Sciatic nerve (tissue), 2 donors: ENCODE measurements around the gene HOMER3. TPM values are rescaled to one million over a fixed set of nuclear protein-coding genes. Genes with fewer than 3 reads are reported as not detected.
"Not testable (repeated sequence)": the region's sequence is repeated elsewhere in the genome, so short reads cannot be mapped to it uniquely, and the experiment has no call there.

Source experiments
- ATAC-seq: fragments of 200-7000 bp; cut with Tn5 transposase; one replicate; pipeline ENCODE4 v1.9.1; 2020; ENCODE audit warnings: mild to moderate bottlenecking, moderate library complexity
- DNase-seq: peaks from one replicate; pipeline ENCODE4 v3.0.0-alpha.2; 2020; ENCODE audit warnings: low spot score
- intact Hi-C: fragments of 100-400 bp; cut with DNase I; formaldehyde crosslinking; loops from one replicate; pipeline ENCODE4 v1.14.2; 2022
- total RNA-seq: library from RNA; stranded (reverse); fragmentation: NEBNext Ultra II Directional; extraction: Animal tissue kit (Norgen Biotek cat#: 25700); gene quantifications from one replicate; pipeline ENCODE4 v1.2.1, GENCODE V29; 2021
- donor health status: DM: no; HTN: no; CAD: no.
- donor health status: DM: no; HTN: no; CAD: no.

The HOMER3 gene
- total RNA-seq, 1 donor from 2014 or later = 23.1 TPM

DNA sequence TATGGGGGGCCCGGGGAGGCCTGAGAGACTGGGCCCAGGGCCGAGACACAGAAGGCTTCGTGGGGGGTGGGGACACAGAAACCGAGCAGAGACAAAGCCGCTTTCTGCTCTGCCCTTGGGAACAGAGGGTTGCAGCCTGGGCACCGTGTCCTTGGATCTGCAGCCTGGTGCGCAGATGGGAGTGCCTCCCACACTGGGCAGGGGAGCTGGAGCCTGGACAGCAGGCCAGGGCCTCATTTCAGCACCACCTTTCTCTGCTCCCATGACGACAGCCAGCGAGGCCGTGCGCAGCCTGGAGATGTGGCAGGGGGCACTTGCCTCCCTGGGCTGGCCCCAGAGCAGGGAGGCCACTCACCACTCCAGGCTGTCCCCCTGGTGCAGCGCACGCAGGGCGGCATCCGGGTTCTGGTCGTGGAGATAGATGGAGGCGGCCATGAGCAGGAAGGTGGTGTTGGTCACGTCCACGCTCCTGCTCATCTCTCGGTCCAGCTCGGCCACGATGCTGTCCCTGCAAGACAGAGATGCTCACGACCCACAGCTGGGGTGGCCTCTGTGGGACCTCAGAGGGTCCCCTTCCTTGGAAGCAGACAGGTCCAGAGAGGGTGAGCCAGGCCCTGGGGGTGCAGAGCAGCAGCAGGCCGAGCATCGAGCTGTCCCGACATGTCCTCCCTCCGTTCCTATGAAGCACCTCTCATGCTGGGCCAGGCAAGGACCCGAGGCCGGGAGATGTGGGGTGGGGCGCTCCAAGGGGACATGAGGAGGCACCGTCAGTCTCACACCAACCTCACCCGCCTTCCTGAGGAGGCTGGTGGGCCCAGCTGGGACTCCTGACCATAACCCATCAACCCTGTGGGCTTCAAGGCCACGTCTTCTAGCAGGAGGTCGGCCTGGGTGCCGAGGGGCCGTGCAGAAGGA, 34.2 kb downstream of the HOMER3 start:
- intact Hi-C loops = loop anchor here (10.0 kb wide), 1 partner anchor 78 kb away; no protein-coding TSS in a partner anchor
- ATAC-seq (no peak), DNase-seq (no peak)

DNA sequence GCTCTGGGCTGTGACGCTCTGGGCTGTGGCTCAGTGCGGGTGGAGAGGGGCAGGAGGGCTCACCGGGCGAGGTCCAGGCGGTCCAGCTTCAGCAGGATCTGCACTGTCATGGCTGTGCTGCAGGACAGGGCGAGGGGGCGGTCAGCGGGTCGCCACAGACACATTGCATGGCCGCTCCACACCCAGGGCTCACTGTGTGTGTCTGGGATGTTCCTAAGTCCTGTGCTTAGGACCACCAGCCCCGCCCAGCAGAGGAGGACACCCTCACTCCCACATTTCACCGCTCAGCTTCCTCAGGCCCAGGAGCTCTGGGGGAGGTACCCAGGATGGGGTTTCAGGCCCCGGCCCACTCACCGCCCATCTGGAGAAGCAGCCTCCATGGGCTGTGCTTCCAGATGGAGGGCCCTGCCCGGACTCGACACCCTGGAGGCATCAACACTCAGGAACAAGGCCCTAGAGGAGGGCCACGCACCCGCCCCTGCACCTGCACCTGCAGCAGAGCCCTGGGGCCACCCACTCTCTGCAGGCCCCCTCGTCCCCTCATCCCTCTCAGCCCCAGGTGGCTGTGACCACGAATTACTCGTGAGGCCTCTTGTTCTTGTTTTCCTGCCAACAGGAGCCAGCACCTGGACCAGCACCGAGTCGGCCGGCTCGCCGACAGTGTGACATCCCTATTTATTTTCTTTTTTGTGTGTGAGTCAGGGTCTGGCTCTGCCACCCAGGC, 35.3 kb downstream of the HOMER3 start:
- DNase-seq = no peak
- ATAC-seq = no peak
- intact Hi-C loops = loop anchor here (10.0 kb wide), 1 partner anchor 79 kb away; no protein-coding TSS in a partner anchor

DNA sequence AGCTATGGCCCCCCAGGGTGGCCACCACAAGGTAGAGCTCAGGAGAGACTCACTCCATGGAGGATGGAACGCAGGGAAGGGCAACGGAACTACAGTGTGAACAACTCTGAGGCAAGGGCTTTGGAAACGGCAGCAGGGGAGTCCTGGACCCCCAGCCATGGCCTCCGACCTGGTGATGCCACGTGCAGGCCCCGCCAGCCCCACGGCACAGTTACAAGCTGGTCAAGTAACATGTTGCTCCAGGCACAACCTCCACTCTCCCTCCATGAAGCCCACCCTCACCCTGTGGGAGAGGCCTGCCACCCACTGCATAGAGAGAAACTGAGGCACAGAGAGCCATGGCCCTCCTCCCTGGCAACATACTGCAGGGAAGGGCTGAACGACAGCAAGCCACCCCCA, 36.0 kb downstream of the HOMER3 start:
- no peak for ATAC-seq
- intact Hi-C loops = loop anchor here (10.0 kb wide), 1 partner anchor 80 kb away; no protein-coding TSS in a partner anchor
- DNase-seq = no peak

DNA sequence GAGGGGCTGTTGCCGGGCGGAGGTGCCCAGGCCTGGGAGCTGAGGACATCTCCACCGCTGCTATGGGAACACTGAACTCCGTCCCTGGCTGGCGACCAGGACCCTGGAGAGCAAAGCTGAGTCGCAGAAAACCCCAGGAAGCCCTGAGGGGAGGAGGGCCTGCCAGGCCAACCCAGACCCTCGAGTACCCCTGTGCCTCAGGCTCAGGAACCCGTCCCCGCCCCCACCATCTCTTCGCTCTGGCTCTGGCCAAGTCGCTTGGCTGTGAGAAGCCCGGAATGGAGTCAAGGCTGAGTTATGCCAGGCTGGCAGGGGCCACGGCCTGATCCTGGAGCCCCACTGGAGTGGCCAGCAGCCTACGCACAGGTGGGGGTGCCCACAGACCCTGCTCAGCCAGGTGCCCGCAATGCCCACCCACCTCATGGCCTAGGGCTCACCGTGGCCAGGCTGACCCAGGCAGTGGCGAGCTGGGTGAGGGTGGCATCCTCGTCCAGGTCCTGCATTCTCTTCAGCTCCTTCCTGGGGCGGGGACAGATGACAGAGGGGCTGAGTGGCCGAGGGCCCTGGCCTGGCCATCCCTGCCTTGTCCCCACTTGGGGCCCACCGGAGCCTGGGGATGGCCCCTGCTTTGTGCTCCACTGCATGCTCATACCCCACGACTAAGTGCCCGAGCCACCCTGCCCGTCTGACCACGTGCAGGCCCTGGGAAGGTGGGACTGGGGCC, 36.5 kb downstream of the HOMER3 start:
- no peak for ATAC-seq
- no peak for DNase-seq
- intact Hi-C loops = loop anchor here (10.0 kb wide), 1 partner anchor 80 kb away; no protein-coding TSS in a partner anchor

GRCh38 chr19:18903156-18904037, 37.6 kb downstream of the HOMER3 start:
- intact Hi-C loops = loop anchor here (10.0 kb wide), 1 partner anchor 81 kb away; no protein-coding TSS in a partner anchor
- DNase-seq (no peak), ATAC-seq (no peak)

- intact Hi-C loops = loop anchor here (10.0 kb wide), 1 partner anchor 82 kb away; no protein-coding TSS in a partner anchor
- not testable (repeated sequence) for DNase-seq, ATAC-seq
These were observed 38.5 kb downstream of the HOMER3 start for GRCh38 chr19:18902519-18902918.

GRCh38 chr19:18901491-18901890, 39.5 kb downstream of the HOMER3 start:
- no peak for ATAC-seq
- intact Hi-C loops = loop anchor here (10.0 kb wide), 1 partner anchor 83 kb away; no protein-coding TSS in a partner anchor
- DNase-seq = no peak

DNA sequence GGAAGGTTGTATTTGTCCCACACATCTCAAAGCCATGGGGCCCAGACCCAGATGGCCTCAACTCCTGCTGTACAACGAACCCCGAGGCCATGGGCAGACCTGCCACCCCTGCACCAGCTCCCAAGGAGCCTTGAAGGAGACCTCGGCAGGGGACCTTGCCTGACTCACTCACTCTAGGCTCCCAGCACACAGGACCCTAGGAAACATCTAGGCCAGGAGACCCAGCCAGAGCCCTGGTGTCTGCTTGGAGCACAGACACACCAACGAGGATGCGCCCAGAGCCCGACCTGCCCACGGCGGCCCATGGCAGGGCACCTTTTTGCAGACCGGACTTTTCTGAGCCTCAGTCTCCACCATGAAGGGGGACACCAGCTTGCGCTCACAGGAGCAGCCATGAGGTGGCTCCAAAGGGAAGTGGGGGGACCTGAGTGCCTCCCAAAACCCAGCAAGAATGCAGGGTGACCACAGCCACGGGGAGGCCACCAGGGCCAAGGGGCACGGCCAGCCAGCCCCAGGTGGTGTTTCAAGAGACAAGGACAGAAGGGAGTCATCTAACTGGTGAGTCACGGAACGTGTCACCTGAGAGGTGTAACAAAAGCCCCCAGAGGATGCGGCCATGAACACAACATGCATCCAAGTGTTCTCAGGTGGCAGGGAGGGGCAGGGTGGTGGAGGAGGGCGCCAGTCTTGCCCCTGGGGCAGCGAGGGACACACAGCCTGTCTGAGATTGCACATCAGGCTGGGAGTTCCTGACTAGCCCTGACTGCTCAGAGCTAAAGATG, 40.1 kb downstream of the HOMER3 start:
- ATAC-seq (no peak), DNase-seq (no peak)
- intact Hi-C loops = loop anchor here (10.0 kb wide), 1 partner anchor 84 kb away; no protein-coding TSS in a partner anchor

- intact Hi-C loops = loop anchor here (10.0 kb wide), 1 partner anchor 85 kb away; no protein-coding TSS in a partner anchor
- ATAC-seq = no peak
- DNase-seq = no peak
These were observed 41.1 kb downstream of the HOMER3 start for GRCh38 chr19:18899624-18900560.

DNA sequence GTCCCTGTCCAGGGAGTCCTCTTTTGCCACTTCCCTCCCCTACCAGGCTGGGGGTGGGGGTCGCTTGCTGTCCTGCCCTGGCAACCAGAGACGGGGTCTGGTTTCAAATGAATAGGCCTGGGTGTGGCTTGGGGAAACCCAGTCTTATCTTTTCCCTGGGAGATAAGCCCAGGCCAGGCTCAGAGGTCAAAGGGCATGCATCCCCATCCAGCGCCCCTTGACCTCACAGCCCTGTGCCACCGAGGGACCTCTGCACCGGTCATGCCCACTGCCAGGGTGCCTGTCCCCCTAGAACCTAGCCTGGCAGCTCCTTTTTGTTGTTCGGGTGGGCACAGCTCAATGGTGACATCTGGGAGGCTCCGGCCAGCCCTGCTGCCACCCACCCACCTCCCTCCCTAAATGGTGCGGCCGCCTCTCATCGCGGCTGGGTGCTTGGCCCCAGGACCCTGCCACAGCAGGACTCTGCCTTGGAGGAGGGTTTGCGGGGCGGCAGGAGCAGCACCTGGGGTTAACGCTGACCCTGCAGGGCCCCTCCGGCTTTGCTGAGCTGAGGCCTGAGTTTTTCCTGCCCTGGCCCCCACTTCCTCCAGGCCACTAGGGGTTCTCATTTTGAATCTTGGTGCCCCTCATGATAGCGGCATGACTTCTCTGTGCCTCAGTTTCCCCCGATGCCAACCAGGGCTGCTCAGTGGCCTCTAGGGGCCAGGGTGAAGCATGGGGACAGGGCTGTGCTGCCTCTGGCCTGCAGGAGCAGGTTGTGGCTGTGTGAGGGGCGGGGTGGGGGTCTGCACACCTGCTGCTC, 42.2 kb downstream of the HOMER3 start:
- ATAC-seq (no peak), DNase-seq (no peak)
- intact Hi-C loops = no loop called here

GRCh38 chr19:18898081-18898606, 42.9 kb downstream of the HOMER3 start:
- intact Hi-C loops = no loop called here
- DNase-seq (no peak), ATAC-seq (no peak)

DNA sequence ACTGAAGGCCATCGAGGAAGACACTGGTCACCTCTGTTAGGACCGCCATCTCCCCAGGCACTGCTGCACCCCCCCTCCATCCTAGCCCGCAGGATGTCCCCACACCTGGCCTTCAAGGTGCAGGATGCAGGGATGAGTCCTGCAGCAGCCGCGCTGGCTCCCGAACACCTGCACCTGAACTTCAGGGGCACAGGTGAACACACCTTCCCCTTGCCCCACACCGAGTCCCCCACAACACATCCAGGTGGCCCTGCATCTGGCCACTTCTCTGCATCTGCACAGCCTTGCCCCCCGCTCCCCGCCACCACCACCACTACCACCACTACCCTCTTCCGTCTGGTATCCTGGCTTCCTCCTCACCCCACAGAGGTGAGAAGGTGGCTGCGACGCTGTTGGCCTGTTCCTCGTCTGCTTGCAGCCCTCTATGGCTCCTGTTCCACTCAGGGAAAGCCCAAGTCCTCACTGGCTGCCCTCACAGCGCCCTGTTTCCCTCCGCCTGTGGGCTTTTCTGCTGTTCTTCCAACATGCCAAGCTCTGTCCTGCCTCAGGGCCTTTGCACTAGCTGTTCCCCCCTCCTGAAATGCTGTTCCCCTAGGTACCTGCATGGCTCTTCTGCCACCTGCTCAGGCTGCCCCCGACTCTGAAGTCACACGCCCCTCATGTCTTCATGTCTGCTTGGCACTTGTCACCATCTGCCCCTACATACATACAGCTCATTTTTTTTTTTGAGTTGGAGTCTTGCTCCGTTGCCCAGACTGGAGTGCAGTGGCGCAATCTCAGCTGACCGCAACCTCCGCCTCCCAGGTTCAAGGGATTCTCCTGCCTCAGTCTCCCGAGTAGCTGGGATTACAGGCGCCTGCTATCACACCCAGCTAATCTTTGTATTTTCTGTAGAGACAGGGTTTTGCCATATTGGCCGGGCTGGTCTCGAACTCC, 43.7 kb downstream of the HOMER3 start:
- intact Hi-C loops = no loop called here
- DNase-seq (no peak), ATAC-seq (no peak)

- no peak for ATAC-seq
- intact Hi-C loops = no loop called here
These were observed 44.6 kb downstream of the HOMER3 start for GRCh38 chr19:18896421-18896841.

DNA sequence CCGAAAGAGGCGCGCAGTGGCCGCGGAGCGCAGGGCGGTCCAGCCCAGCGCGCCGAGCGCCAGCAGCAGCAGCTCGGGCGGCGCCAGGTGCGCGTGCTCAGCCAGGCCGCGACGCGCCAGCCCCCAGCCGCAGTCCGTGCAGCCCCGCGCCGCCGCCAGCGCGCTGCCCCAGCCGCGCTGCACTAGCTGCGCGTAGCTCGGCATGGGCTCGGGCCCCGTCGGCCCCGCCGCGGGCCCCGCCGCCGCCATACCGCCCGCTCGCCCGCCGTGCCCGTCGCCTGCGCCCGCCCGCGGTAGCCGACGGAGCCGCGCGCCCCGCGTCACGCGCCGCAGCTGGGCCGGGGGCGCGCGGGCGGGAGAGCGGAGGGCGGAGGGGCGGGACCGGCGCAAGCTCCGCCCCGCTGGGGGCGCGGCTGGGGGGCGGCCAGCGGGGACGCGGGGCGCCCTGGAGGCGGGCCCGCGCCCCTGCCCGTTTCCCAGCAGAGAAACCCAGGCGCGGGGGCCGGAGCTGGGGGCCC, 45.1 kb downstream of the HOMER3 start, which contains the start of gene CERS1:
CERS1 (minus strand) TSS at position 335 of the 518 bp plus-strand sequence; CDS start at position 249, 86 bp downstream.
- ATAC-seq = no peak
- intact Hi-C loops = no loop called here
- DNase-seq = no peak

More at GRCh38 chr19:18896421-18896841, 44.6 kb downstream of the HOMER3 start:
- DNase-seq = no peak
